Head of caudate nucleus (tissue), 42 donors: ENCODE data around the gene MFSD12.
A peak's percentile ranks its signal among the peaks of the same experiment; 100 is the strongest.
"Not testable (repeated sequence)": the region's sequence is repeated elsewhere in the genome, so short reads cannot be mapped to it uniquely, and the experiment has no call there.

ENCODE experiments used
- DNase-seq, 42 donors: peaks; one replicate each; pipeline versions ENCODE4 v3.0.0 to v3.0.0-alpha.2; 2020 to 2021; ENCODE audit warnings: mixed read lengths in 7 of 42
- intact Hi-C: fragments of 100-400 bp; cut with DNase I; formaldehyde crosslinking; loops from one replicate; pipeline ENCODE4 v1.15.0; 2022

MFSD12 gene

DNA sequence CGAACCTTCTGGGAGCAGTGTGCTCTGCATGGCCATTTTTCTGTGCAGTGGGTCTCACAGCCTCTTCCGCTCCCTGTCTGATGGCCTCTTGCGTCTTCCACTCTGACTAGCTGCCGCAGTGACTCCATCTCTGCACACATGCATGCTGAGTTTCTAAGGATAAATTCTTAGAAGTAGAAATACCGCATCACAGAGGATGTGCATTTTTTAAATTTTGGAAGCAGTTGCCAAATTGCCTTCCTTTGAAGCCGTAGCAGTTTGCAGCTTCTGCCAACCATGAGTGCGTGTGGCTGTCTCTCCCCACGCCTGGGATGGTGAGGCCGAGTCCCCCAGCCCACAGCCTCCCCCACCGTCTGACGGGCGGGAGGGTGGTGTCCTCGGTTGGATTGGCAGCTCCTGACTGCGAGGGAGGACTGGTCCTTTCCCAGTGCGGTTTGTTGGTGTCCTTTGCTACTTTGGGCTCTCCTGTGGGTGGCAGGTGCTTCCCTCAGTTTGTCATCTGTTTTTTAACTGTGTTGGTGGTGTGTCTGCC is 41.4 kb downstream of the MFSD12 start:
- intact Hi-C loops = no loop called here
- peak in 2 of 42 donors; percentile 22 to 27 for DNase-seq

- DNase-seq = no peak
- intact Hi-C loops = no loop called here
Measured at GRCh38 chr19:3514930-3515329, 42.5 kb downstream of the MFSD12 start.

DNA sequence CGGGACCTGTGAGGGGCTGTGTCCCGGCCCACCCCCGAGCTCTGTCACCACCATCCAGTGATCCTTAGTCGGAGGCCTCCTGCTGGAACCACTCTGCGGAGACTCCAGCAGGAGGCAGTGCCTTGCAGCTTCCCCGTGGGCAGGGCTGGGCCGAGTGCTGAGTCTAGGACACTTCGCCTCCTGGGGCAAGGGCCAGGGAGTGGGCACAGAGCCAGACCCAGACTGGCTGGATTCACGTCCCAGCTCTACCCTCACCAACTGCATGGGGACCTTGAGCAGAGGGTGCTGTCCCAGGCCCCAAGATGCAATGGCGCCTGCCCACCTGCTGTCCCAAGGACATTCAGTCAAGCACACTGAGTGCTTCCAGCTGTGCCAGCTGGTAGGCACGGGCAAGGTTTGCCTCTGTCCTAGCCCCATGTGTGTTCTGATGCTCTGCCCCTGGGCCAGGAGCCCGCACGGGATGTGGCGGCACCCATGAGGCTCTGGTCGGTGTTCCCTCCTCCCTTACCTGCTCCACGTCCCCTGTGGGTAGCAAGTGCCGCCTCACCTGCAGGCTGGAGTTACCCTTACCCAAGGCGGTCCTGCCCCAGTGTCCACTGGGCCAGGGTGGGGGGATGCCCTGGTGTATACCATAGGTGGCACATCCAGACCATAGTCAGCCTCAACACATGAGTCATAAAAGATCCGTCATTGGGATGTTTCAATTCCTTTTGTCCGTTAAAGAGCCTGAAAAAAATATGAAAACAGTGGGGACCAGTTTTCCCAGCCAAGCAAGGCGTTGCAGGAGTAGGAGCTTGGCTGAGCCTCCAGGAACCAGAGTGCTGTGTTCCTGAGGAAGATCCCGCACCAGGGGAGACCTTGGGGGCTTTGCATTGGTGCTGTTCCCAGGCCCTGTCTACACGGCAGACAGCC is 43.9 kb downstream of the MFSD12 start:
- intact Hi-C loops = no loop called here
- DNase-seq = peak in 6 of 42 donors; percentile 14 to 50 (median 36)

- intact Hi-C loops = no loop called here
- DNase-seq = peak in 18 of 42 donors; percentile 13 to 77 (median 46)
Measured at GRCh38 chr19:3512562-3513228, 44.7 kb downstream of the MFSD12 start.

DNA sequence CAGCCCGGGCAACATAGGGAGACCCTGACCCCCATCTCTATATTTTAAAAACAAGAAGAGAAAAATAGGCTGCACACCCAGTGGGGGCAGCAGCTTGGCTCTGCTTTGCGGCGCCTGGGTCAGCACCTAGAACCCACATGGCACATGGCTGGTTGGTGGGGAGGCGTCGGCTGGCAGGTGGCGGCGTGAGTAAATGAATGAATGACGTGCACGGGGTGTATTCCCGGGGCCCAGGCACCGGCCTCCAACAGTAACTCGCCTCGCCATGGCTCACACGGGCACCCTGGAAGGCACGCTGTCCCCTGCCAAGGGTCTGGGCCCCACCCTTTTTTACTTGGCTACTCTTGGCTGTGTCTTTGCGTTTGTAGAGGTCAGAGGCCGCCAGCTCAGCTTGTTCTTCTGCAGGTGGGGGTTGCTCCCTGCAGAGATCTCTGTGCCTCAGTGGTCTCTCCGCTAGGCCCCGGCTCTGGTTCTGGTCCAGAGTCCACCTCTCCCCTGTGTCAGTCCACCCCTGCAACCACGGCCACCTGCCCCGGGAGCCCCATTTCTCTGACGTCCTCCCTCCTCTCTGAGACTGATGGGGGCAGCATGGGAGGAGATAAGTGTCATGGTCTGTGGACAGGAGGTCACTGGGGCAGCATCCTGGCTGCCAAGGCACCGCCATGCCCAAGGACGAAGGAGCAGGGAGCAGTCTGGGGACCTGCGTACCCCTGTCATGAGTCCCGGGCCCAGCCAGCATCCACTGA is 45.7 kb downstream of the MFSD12 start:
- intact Hi-C loops = no loop called here

DNA sequence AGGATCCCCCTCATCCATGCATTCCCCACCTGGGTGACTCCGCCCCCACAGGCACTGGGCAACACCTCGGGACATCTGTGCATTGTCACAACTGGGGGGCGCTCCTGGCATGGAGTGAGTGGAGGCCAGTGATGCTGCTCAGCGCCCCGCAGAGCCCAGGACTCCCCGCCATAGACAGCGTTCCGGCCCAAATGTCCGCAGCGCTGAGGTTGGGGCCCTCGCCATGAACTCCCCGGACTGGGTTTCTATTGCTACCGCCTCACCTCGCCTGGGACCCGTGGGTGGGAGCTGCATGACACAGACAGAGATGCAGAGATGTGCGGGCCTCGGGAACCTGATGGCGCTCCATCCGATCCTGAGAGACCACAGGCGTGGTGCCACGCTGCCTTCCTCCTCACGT is 46.7 kb downstream of the MFSD12 start:
- peak in 19 of 42 donors; percentile 12 to 77 (median 43) for DNase-seq
- intact Hi-C loops = no loop called here

More for the DNA sequence above, 45.7 kb downstream of the MFSD12 start:
- DNase-seq = no peak

GRCh38 chr19:3509566-3509989 is 47.8 kb downstream of the MFSD12 start:
- intact Hi-C loops = no loop called here
- no peak for DNase-seq

DNA sequence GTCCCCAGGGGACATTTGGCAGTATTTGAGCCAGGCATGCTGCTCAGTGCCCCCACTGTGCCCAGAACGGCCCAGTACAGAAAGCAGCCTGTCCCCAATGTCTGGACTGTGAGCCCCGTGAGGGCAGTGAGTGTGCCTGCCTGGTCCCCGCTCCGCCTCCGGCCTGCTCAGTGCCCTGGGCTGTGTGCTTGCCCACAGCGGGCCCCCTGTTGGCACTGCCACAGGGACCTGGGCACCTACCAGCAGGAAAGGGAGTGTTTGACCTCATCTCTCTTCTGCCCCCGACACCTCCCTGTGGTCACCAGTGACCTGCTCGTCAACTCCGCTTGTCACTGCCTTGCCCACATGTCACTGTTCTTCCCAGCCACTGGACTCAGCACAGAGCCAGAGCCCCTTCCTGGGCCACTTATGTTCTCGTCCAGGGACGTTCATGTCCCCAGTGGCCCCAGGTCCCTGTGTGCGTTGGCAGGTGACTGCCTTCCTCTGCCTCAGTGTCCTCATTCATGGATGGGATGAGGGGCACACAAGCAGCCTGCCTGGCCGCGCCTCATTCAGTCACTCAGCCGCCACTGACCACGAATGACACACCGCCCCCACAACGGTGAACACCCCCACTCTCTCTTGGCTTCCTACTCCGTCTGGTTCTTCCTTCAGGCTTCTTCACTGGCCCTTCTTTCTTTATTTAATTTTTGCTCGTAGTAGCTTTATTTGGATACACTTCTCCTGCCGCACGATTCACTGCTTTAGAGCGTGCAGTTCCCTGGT is 48.4 kb downstream of the MFSD12 start:
- intact Hi-C loops = no loop called here
- DNase-seq = no peak

- intact Hi-C loops, DNase-seq: not testable (repeated sequence)
Measured at GRCh38 chr19:3508121-3508661, 49.2 kb downstream of the MFSD12 start.

DNA sequence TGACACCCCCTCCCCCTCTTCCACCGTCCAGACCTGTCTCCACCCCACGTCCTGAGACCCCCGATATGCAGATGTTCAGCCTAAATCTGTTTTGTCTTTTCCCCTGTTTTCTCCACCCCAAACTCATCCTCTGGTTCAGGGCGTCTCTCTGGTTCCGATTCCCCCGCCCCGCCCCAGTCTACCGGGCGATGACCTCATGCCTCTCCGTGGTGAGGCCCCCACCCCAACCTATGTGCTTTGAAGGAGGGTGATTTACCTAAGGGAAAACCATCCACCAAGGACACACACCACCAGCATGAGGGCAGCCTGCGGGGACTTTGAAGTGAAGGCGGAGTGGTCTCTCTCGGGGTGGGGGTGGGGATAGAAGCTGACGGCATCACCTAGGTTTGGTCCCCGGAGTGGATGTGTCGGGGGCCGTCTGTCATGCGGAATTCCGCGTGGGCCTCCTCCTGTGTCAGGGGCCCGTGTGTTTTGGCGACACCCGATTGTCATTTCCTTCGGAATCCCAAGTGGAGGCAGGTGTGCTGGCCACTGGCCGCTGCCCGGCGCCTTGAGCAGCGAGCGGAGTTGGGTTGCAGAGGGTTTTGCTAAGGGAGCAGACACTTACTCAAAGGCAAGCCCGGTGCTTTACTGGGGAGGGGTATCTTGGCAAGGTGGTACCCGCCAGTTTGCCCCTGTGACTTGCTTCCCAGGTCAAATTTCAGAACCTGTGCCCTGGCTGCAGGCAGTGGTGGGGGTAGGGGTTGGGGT is 49.8 kb downstream of the MFSD12 start:
- DNase-seq = peak in 13 of 42 donors; percentile 10 to 56 (median 25)
- intact Hi-C loops = no loop called here

DNA sequence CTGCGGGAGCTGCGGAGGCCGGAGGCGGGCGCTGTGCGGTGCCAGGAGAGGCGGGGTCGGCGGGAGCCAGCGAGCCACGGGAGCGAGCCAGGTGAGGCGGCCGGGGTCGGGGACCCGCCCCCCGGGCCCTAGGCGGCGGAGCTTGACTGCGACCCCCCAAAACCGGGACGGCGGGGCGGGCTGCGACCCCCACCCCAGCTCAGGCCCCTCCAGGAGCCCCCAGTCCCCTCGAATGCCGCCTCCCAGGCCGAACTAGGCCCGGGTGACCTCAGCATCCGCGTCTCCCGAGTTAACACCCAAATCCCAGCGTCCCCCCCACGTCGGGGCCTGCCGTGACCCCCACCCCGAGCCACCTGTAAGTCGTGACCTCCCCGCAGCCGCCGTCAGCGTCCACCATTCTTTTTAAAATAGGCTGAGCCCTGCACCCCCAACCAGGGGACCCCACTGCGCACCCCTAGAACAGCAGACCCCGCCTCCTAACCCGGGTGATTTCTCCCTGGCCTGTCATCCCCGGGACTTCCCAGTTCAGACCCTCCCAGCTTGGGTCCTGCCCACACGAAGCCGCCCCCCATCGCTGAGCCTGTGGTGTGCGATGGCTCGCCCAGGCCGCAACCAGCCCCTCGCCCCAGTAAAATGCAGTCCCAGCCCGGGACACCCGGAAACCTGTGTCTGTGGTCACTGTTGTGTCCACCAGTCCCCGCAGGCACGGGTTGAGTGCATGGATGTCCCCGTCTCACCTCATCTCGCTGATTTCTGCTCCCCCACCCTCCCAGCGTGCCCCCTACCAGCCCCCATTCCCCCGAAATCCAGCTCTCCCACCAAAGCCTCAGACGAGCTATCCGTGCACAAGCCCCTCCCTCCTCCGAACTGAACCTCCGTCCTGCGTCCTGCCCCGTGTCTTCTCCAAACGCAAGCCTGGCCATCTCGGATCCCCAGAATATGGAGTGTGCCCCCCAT is 50.7 kb downstream of the MFSD12 start:
- intact Hi-C loops = no loop called here

DNA sequence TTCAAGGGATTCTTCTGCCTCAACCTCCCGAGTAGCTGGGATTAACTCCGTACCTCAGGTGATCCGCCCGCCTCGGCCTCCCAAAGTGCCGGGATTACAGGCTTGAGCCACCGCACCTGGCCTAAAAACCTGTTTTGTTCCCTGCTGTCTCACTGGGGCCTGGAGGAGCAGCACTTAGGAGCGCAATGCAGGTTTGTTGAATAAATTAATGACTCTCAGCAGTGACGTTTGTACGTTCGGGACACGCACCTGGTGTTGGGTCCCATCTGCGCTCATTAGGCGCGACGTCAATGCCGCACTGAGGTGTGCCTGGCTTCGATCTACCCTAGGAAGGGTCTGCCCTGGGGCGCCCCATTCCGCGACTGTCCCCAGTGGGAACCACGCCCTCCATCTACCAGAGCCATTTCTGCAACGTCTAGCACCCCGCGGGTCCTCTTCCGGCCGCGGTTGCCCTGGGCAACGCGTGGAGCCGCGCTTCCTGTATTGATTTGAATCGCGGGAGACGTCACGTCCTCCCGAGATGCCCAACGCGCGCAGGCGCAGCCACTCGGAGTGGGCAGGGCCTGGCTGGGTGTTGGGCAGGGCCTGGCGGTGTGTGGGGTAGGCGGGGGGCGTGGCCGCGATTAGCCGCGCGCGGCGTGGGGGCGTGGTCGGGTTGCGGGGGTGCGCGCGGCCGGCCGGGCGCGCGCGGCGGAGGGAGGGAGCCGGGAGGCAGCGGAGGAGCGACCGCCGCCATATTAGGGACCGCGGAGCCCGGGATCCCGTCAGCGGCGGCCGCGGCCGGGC is 51.6 kb downstream of the MFSD12 start, which contains the start of gene FZR1:
Gene FZR1, plus strand, starts transcription at position 714 of the 786 bp plus-strand sequence. CDS start 16,679 bp downstream, outside the sequence.
- DNase-seq = peak; percentile 96 to 100 (median 99)
- intact Hi-C loops = no loop called here

More for the DNA sequence above, 50.7 kb downstream of the MFSD12 start:
- DNase-seq = peak in 18 of 42 donors; percentile 8 to 51 (median 28)

- no peak for DNase-seq
- intact Hi-C loops = no loop called here
Measured at GRCh38 chr19:3504735-3505134, 52.7 kb downstream of the MFSD12 start.

DNA sequence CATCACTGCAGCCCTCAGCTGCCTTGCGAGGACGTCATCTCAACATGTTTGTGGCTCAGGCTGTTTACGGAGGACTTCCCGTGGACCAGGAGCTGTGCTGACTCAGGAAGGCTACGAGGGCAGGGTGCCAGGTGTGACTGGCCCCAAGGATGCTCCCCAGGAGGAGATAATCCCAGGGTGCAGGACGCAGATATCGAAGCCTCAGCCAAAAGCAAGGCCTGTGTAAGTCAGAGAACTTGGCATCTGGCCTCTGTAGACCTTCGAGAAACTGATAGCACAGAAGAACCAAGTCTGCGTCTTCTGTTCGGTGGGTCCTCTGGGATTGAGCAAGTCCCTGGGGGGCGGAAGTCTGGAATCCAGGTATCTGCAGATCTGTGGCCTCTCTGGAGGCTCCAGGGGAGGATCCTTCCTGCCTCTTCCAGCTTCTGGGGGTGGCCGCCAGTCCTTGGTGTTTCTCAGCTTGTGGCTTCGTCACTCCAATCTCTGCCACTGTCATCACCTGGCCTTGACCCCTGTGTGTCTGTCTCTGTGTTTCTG is 54.3 kb downstream of the MFSD12 start:
- intact Hi-C loops = no loop called here
- DNase-seq = no peak

DNA sequence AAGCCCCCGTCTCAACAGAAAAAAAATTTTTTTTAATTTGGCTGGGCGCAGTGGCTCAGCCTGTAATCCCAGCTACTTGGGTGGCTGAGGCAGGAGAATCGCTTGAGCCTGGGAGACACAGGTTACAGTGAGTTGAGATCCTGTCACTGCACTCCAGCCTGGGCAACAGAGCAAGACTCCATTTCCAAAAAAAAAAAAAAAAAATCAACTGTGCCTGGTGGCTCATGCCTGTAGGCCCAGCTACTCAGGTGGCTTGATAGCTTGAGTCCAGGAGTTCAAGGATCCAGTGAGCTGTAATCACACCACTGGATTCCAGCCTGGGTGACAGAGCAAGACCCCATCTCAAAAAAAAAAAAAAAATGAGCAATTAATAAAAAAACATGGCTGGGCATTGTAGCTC is 55.6 kb downstream of the MFSD12 start:
- no peak for DNase-seq
- intact Hi-C loops = no loop called here
